Neuron (in vitro differentiated cells): ENCODE results near the gene RASL10A.

Experiments
- H2AFZ ChIP-seq: one replicate; pipeline ENCODE4 v1.6.1; 2013; ENCODE audit warnings: low read depth, mild to moderate bottlenecking, inconsistent platforms, low read length, moderate library complexity
- H3K27me3 ChIP-seq: one replicate; pipeline ENCODE4 v1.6.1; 2013; ENCODE audit warnings: low read length; ENCODE audit not compliant: insufficient read depth
- H3K36me3 ChIP-seq: one replicate; pipeline ENCODE4 v1.6.1; 2013; ENCODE audit warnings: low read length; ENCODE audit not compliant: insufficient read depth
- H3K4me1 ChIP-seq: one replicate; pipeline ENCODE4 v1.6.1; 2013; ENCODE audit warnings: low read length; ENCODE audit not compliant: insufficient read depth
- H3K4me3 ChIP-seq: 2 replicates; pipeline ENCODE4 v1.5.1; 2013; ENCODE audit warnings: mild to moderate bottlenecking, low read length, moderate library complexity
- H3K9me3 ChIP-seq: one replicate; pipeline ENCODE4 v1.6.1; 2013; ENCODE audit warnings: low read length

RASL10A gene

GRCh38 chr22:29302402-29302680, 13.2 kb downstream of the RASL10A start:
- Histone ChIP-seq H3K36me3 (peaks cover 38% of the 10 kb centered on the region), H2AFZ (no peak overlapping the region), H3K9me3 (no peaks in the 10 kb centered on the region), H3K27me3 (no peaks in the 10 kb centered on the region), H3K4me3 (no peak overlapping the region), H3K4me1 (peaks cover 8% of the 10 kb centered on the region)

- Histone ChIP-seq H2AFZ (no peak overlapping the region), H3K27me3 (no peaks in the 10 kb centered on the region), H3K9me3 (no peaks in the 10 kb centered on the region), H3K4me3 (no peak overlapping the region), H3K4me1 (peaks cover 6% of the 10 kb centered on the region), H3K36me3 (peaks cover 42% of the 10 kb centered on the region)
These were observed 13.6 kb downstream of the RASL10A start for GRCh38 chr22:29301716-29302401.

- Histone ChIP-seq H3K27me3 (no peaks in the 10 kb centered on the region), H3K36me3 (peaks cover 51% of the 10 kb centered on the region), H3K4me3 (no peak overlapping the region), H2AFZ (no peak overlapping the region), H3K9me3 (no peaks in the 10 kb centered on the region), H3K4me1 (peaks cover 2% of the 10 kb centered on the region)
These were observed 14.5 kb downstream of the RASL10A start for GRCh38 chr22:29300807-29301601.

- Histone ChIP-seq H2AFZ (no peak overlapping the region), H3K36me3 (peaks cover 57% of the 10 kb centered on the region)
These were observed 15.1 kb downstream of the RASL10A start for GRCh38 chr22:29300467-29300806.

GRCh38 chr22:29299136-29299900, 16.2 kb downstream of the RASL10A start:
- no peak overlapping the region for H3K4me3 ChIP-seq
- no peaks in the 10 kb centered on the region for H3K9me3 ChIP-seq
- no peaks in the 10 kb centered on the region for H3K4me1 ChIP-seq
- no peaks in the 10 kb centered on the region for H3K27me3 ChIP-seq
- H2AFZ ChIP-seq, result no peak overlapping the region
- H3K36me3 ChIP-seq, result peaks cover 66% of the 10 kb centered on the region

More at GRCh38 chr22:29300467-29300806, 15.1 kb downstream of the RASL10A start:
- H3K4me1 ChIP-seq, result no peaks in the 10 kb centered on the region
- no peak overlapping the region for H3K4me3 ChIP-seq
- no peaks in the 10 kb centered on the region for H3K27me3 ChIP-seq
- H3K9me3 ChIP-seq, result no peaks in the 10 kb centered on the region

GRCh38 chr22:29298641-29299040, 16.9 kb downstream of the RASL10A start:
- no peak overlapping the region for H2AFZ ChIP-seq
- H3K9me3 ChIP-seq, result no peaks in the 10 kb centered on the region
- H3K4me1 ChIP-seq, result no peaks in the 10 kb centered on the region
- H3K27me3 ChIP-seq, result no peaks in the 10 kb centered on the region
- peaks cover 72% of the 10 kb centered on the region for H3K36me3 ChIP-seq
- H3K4me3 ChIP-seq, result no peak overlapping the region

- Histone ChIP-seq H3K4me3 (no peak overlapping the region), H3K4me1 (peaks cover 3% of the 10 kb centered on the region), H3K9me3 (no peaks in the 10 kb centered on the region), H3K36me3 (peaks cover 94% of the 10 kb centered on the region), H2AFZ (no peak overlapping the region), H3K27me3 (no peaks in the 10 kb centered on the region)
These were observed 23.1 kb downstream of the RASL10A start for GRCh38 chr22:29292379-29292778.

- Histone ChIP-seq H3K36me3 (peaks cover 93% of the 10 kb centered on the region), H3K9me3 (no peaks in the 10 kb centered on the region), H3K4me1 (peaks cover 3% of the 10 kb centered on the region), H3K27me3 (no peaks in the 10 kb centered on the region), H2AFZ (no peak overlapping the region), H3K4me3 (no peak overlapping the region)
These were observed 24.3 kb downstream of the RASL10A start for GRCh38 chr22:29291215-29291614.

GRCh38 chr22:29290061-29290460, 25.4 kb downstream of the RASL10A start:
- H3K36me3 ChIP-seq, result peaks cover 91% of the 10 kb centered on the region
- no peak overlapping the region for H3K4me3 ChIP-seq
- H3K9me3 ChIP-seq, result no peaks in the 10 kb centered on the region

GRCh38 chr22:29288837-29289236, 26.7 kb downstream of the RASL10A start:
- H3K36me3 ChIP-seq, result peaks cover 90% of the 10 kb centered on the region

More at GRCh38 chr22:29290061-29290460, 25.4 kb downstream of the RASL10A start:
- no peak overlapping the region for H2AFZ ChIP-seq
- peaks cover 3% of the 10 kb centered on the region for H3K4me1 ChIP-seq
- H3K27me3 ChIP-seq, result no peaks in the 10 kb centered on the region

GRCh38 chr22:29284196-29284595, 31.3 kb downstream of the RASL10A start:
- H2AFZ ChIP-seq, result no peak overlapping the region
- peaks cover 85% of the 10 kb centered on the region for H3K36me3 ChIP-seq
- no peak overlapping the region for H3K4me3 ChIP-seq
- no peaks in the 10 kb centered on the region for H3K9me3 ChIP-seq
- H3K4me1 ChIP-seq, result no peaks in the 10 kb centered on the region
- H3K27me3 ChIP-seq, result no peaks in the 10 kb centered on the region

More at GRCh38 chr22:29288837-29289236, 26.7 kb downstream of the RASL10A start:
- H2AFZ ChIP-seq, result no peak overlapping the region
- no peak overlapping the region for H3K4me3 ChIP-seq
- no peaks in the 10 kb centered on the region for H3K27me3 ChIP-seq
- H3K4me1 ChIP-seq, result peaks cover 3% of the 10 kb centered on the region
- no peaks in the 10 kb centered on the region for H3K9me3 ChIP-seq

GRCh38 chr22:29277927-29278326, 37.6 kb downstream of the RASL10A start:
- Histone ChIP-seq H3K9me3 (no peaks in the 10 kb centered on the region), H3K4me1 (peaks cover 3% of the 10 kb centered on the region), H2AFZ (no peak overlapping the region), H3K4me3 (no peak overlapping the region), H3K27me3 (no peaks in the 10 kb centered on the region), H3K36me3 (peaks cover 91% of the 10 kb centered on the region)
